ENCODE data around the gene FAM163A.

GRCh38 chr1:179805291-179806195, 62.5 kb downstream of the FAM163A start:
- no peak for TF ChIP-seq POLR2A (IDR thresholded peaks at IDR 0.05)
- TF ChIP-seq CTCF (IDR thresholded peaks at IDR 0.05) = no peak
